ENCODE measurements around the gene ALDH1B1.

Gene ALDH1B1

GRCh38 chr9:38367898-38368297, 24.6 kb upstream of the ALDH1B1 start:
- Histone ChIP-seq H3K9me3 (ENCODE audit: severe bottlenecking) (no peaks in the 10 kb centered on the region), H3K27me3 (ENCODE audit: insufficient read depth, low read depth, severe bottlenecking) (no peaks in the 10 kb centered on the region), H3K36me3 (no peaks in the 10 kb centered on the region), H3K4me3 (ENCODE audit: low read depth, low read length) (no peak overlapping the region), H3K27ac (no peak overlapping the region)
- no peak for DNase-seq
- no peak for TF ChIP-seq CTCF (IDR thresholded peaks at IDR 0.05; ENCODE audit: low read depth, low read length)

GRCh38 chr9:38368731-38369130, 23.8 kb upstream of the ALDH1B1 start:
- TF ChIP-seq CTCF (IDR thresholded peaks at IDR 0.05; ENCODE audit: low read depth, low read length) = no peak
- H3K4me3 ChIP-seq (ENCODE audit: low read depth, low read length) = no peak overlapping the region
- H3K36me3 ChIP-seq = no peaks in the 10 kb centered on the region
- H3K27ac ChIP-seq = no peak overlapping the region
- no peaks in the 10 kb centered on the region for H3K27me3 ChIP-seq (ENCODE audit: insufficient read depth, low read depth, severe bottlenecking)
- no peak for DNase-seq
- H3K9me3 ChIP-seq (ENCODE audit: severe bottlenecking) = no peaks in the 10 kb centered on the region

- DNase-seq = no peak
- Histone ChIP-seq H3K4me3 (ENCODE audit: low read depth, low read length) (no peak overlapping the region), H3K36me3 (no peaks in the 10 kb centered on the region), H3K9me3 (ENCODE audit: severe bottlenecking) (no peaks in the 10 kb centered on the region), H3K27me3 (ENCODE audit: insufficient read depth, low read depth, severe bottlenecking) (no peaks in the 10 kb centered on the region), H3K27ac (no peak overlapping the region)
- TF ChIP-seq CTCF (IDR thresholded peaks at IDR 0.05; ENCODE audit: low read depth, low read length) = no peak
Measured at GRCh38 chr9:38370176-38370575, 22.3 kb upstream of the ALDH1B1 start.

GRCh38 chr9:38371495-38371894, 21.0 kb upstream of the ALDH1B1 start:
- Histone ChIP-seq H3K9me3 (ENCODE audit: severe bottlenecking) (no peaks in the 10 kb centered on the region), H3K36me3 (no peaks in the 10 kb centered on the region), H3K27me3 (ENCODE audit: insufficient read depth, low read depth, severe bottlenecking) (no peaks in the 10 kb centered on the region), H3K27ac (no peak overlapping the region), H3K4me3 (ENCODE audit: low read depth, low read length) (no peak overlapping the region)
- DNase-seq = peak; percentile 73
- peak; percentile 72 for TF ChIP-seq CTCF (IDR thresholded peaks at IDR 0.05; ENCODE audit: low read depth, low read length)

GRCh38 chr9:38372762-38373619, 19.5 kb upstream of the ALDH1B1 start:
- no peak for DNase-seq
- no peak overlapping the region for H3K4me3 ChIP-seq (ENCODE audit: low read depth, low read length)
- TF ChIP-seq CTCF (IDR thresholded peaks at IDR 0.05; ENCODE audit: low read depth, low read length) = no peak
- no peaks in the 10 kb centered on the region for H3K9me3 ChIP-seq (ENCODE audit: severe bottlenecking)
- no peaks in the 10 kb centered on the region for H3K36me3 ChIP-seq
- H3K27ac ChIP-seq = no peak overlapping the region
- no peaks in the 10 kb centered on the region for H3K27me3 ChIP-seq (ENCODE audit: insufficient read depth, low read depth, severe bottlenecking)

- Histone ChIP-seq H3K36me3 (no peaks in the 10 kb centered on the region), H3K4me3 (ENCODE audit: low read depth, low read length) (no peak overlapping the region), H3K9me3 (ENCODE audit: severe bottlenecking) (no peaks in the 10 kb centered on the region), H3K27me3 (ENCODE audit: insufficient read depth, low read depth, severe bottlenecking) (no peaks in the 10 kb centered on the region), H3K27ac (no peak overlapping the region)
- DNase-seq = no peak
- TF ChIP-seq CTCF (IDR thresholded peaks at IDR 0.05; ENCODE audit: low read depth, low read length) = no peak
Measured at GRCh38 chr9:38373679-38374078, 18.8 kb upstream of the ALDH1B1 start.
